Glutamatergic neuron (in vitro differentiated cells): ENCODE measurements around the gene RAD51B. TPM values are rescaled to one million over a fixed set of nuclear protein-coding genes. Genes with fewer than 3 reads are reported as not detected.

Experiments used
- DNase-seq: peaks from one replicate; pipeline ENCODE4 v3.0.0; 2022
- H3K27ac Mint-ChIP-seq: one replicate; pipeline ENCODE4 v1.8.0; 2020; ENCODE audit warnings: mild to moderate bottlenecking, mixed read lengths, inconsistent platforms; ENCODE audit not compliant: unreplicated experiment
- H3K27me3 Mint-ChIP-seq: one replicate; pipeline ENCODE4 v1.8.0; 2020; ENCODE audit warnings: mild to moderate bottlenecking, moderate library complexity, mixed read lengths, inconsistent platforms; ENCODE audit not compliant: unreplicated experiment
- H3K36me3 Mint-ChIP-seq: one replicate; pipeline ENCODE4 v1.8.0; 2020; ENCODE audit warnings: mild to moderate bottlenecking, mixed read lengths, inconsistent platforms; ENCODE audit not compliant: unreplicated experiment
- H3K4me1 Mint-ChIP-seq: one replicate; pipeline ENCODE4 v1.8.0; 2020; ENCODE audit warnings: mild to moderate bottlenecking, low read depth, mixed read lengths, inconsistent platforms; ENCODE audit not compliant: unreplicated experiment
- H3K4me3 Mint-ChIP-seq: one replicate; pipeline ENCODE4 v1.8.0; 2020; ENCODE audit warnings: mild to moderate bottlenecking, mixed read lengths, inconsistent platforms; ENCODE audit not compliant: unreplicated experiment
- H3K9me3 Mint-ChIP-seq: one replicate; pipeline ENCODE4 v1.8.0; 2020; ENCODE audit warnings: mild to moderate bottlenecking, moderate library complexity, mixed read lengths, inconsistent platforms; ENCODE audit not compliant: unreplicated experiment
- total RNA-seq: library from RNA; stranded (reverse); fragmentation: NEBNext Ultra II Directional; extraction: Animal tissue kit (Norgen Biotek cat#: 25700); gene quantifications from one replicate; pipeline ENCODE4 v1.2.1, GENCODE V29; 2021; ENCODE audit not compliant: unreplicated experiment
- TF ChIP-seq, protein P1 (sequence below): fragments of 200-600 bp; sonication (generic); IDR thresholded peaks from one replicate; pipeline ENCODE4 v1.5.0; 2021; ENCODE audit not compliant: partially characterized antibody, unreplicated experiment

Gene RAD51B
- total RNA-seq, 1 donor from 2014 or later = 9.7 TPM

DNA sequence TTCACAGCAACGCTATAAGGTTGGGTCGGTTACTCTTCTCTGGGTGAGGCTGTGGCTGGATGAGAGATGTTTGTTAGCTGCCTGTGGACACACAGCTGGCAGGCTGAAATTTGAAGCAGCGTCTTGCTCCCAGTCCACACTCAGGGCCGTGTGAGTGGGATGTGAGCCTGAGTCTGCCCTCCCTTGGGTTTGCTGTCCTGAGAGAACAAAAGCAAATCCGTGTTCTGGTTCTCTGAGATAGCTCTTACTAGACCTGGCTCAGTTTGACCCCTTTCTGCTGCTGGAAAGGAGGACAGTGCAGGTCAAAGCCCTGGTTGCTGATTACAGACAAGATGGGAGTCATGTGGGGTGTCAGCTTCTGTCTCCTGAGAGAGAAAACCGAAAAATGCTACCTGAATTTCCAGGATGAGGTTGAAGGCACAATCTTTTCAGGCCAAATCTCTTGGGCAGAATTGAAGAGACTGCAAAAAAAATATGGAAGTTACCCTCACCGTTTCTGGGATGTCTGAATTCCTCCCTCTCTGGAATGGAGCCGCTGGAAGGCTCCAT, 702.5 kb downstream of the RAD51B start:
- peaks cover 4% of the 10 kb centered on the region for H3K9me3 Mint-ChIP-seq
- H3K27me3 Mint-ChIP-seq = peaks cover 2% of the 10 kb centered on the region
- no peak overlapping the region for H3K4me3 Mint-ChIP-seq
- no peak for DNase-seq
- H3K36me3 Mint-ChIP-seq = no peaks in the 10 kb centered on the region
- peaks cover 16% of the 10 kb centered on the region for H3K4me1 Mint-ChIP-seq
- TF ChIP-seq, protein P1, sequence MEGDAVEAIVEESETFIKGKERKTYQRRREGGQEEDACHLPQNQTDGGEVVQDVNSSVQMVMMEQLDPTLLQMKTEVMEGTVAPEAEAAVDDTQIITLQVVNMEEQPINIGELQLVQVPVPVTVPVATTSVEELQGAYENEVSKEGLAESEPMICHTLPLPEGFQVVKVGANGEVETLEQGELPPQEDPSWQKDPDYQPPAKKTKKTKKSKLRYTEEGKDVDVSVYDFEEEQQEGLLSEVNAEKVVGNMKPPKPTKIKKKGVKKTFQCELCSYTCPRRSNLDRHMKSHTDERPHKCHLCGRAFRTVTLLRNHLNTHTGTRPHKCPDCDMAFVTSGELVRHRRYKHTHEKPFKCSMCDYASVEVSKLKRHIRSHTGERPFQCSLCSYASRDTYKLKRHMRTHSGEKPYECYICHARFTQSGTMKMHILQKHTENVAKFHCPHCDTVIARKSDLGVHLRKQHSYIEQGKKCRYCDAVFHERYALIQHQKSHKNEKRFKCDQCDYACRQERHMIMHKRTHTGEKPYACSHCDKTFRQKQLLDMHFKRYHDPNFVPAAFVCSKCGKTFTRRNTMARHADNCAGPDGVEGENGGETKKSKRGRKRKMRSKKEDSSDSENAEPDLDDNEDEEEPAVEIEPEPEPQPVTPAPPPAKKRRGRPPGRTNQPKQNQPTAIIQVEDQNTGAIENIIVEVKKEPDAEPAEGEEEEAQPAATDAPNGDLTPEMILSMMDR = no peak
- no peak overlapping the region for H3K27ac Mint-ChIP-seq

DNA sequence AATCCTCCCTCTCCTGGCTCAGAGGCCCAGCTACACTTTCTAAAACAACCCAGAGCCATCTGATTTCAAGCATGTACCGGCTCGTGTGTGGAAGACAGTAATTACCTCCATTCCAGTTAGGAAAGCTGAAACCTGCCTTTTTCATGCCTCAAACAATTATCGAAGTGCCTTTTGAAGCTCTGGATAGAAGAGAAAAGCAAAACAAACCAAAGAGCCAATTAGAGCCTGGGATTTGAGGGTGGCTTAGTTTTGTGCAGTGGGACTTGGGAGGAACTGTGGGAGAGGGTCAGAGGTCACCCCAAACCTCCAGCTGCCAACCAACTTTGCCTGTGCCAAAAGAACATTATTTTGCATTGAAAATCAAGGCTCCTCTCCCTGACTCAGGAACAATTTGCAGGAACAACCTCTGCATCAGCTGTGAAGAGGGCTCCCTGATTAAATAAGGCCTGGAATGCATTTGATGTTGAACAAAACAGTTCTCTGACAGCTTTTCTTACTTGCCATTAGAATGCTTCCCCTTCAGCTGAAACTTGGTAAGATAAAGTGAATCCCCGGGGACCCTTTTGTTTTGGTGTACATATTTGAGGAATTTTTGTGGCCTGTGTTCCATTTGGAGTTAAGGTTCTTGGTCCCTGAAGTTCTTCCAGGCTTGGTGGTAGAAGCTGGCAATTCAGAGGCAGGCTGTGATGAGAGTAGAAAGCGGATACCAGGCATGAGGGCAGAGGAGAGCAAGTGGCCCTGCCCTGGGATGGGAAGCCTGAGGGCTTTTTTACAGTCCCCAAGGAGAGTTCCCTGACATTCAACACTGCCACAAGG, 703.1 kb downstream of the RAD51B start:
- Mint-ChIP-seq H3K36me3 (no peaks in the 10 kb centered on the region), H3K9me3 (peaks cover 4% of the 10 kb centered on the region), H3K4me1 (peaks cover 16% of the 10 kb centered on the region), H3K4me3 (no peak overlapping the region), H3K27ac (no peak overlapping the region), H3K27me3 (peaks cover 2% of the 10 kb centered on the region)
- no peak for DNase-seq
- TF ChIP-seq, protein P1 = no peak

- TF ChIP-seq, protein P1 = no peak
- DNase-seq = no peak
- Mint-ChIP-seq H3K27ac (no peak overlapping the region), H3K4me3 (no peak overlapping the region), H3K9me3 (peaks cover 4% of the 10 kb centered on the region), H3K27me3 (peaks cover 2% of the 10 kb centered on the region), H3K4me1 (peaks cover 16% of the 10 kb centered on the region), H3K36me3 (no peaks in the 10 kb centered on the region)
Measured at GRCh38 chr14:68523326-68523610, 703.7 kb downstream of the RAD51B start.

DNA sequence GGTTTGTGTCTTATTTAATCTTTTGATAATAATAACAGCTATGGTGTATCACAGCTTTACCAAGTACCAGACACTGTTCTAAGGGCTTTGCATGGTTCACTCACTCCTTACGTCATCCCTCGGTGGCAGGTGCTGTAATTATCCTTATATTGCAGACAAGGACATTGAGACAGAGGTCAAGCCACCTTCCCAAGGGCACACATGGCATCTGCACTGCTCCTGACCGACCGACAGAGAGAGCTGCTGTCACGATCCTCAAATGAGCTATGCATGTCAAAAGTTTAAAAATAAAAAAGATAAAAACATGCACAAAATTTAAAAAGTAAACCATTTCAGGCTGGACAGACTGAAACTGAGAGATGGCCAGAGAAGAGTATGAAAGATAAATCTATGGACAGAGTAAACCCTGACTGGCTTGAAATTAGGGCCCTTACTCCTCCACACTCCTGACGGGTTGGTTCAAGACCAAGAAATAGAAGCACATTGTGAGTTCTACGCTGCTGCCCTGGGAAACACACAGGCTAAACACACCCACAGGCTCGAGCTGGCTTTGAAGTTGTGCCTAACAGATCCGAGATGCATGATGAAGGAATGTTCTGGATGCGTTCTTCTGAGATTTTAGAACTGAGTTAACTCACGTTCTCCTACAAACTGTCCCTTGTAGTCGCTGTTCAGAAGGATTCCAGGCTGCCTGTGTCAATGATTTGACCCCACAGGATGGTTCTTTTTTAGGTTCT, 704.6 kb downstream of the RAD51B start:
- Mint-ChIP-seq H3K27ac (no peak overlapping the region), H3K4me3 (no peak overlapping the region)

More for the DNA sequence above, 704.6 kb downstream of the RAD51B start:
- DNase-seq = no peak
- Mint-ChIP-seq H3K4me1 (peaks cover 16% of the 10 kb centered on the region), H3K36me3 (peaks cover under 1% of the 10 kb centered on the region), H3K27me3 (peaks cover 2% of the 10 kb centered on the region), H3K9me3 (peaks cover 4% of the 10 kb centered on the region)
- TF ChIP-seq, protein P1 = no peak
